ENCODE data around the gene TMEM145.

TMEM145 gene

DNA sequence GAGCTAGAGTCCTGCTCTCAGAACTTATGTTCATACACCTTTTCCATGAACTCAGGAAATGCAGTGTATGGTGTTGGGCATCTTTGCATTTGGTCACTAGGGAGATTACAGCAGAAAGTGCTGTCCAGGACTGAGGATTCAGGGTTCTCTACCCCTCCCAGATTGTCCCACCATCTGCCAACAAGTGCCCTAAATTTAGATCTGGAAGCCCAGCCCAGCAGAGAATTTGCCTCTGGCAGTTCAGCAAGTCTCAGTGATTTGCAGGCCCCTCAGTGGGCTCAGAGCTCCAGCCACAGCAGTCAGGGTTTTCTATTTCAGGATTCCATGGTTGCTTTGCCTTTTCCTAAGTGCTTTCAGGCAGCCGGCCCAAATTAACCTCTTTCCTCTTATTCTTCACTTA is 53.6 kb downstream of the TMEM145 start:
- FAIRE-seq, result no peak

DNA sequence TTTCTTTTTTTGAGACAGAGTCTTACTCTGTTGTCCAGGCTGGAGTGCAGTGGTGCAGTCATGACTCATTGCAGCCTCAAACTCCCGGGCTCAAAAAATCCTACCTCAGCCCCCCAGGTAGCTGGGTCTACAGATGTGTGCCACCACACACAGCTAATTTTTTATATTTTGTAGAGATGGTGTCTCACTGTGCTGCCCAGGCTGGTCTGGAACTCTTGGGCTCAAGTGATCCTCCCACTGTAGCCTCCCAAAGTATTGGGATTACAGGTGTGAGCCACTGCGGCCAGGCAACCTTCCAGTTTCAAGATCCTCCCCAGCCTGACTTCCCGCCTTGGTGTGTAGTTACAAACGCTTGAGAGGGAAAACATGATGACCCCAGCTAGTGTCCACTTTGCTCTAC is 54.8 kb downstream of the TMEM145 start:
- FAIRE-seq, result no peak

DNA sequence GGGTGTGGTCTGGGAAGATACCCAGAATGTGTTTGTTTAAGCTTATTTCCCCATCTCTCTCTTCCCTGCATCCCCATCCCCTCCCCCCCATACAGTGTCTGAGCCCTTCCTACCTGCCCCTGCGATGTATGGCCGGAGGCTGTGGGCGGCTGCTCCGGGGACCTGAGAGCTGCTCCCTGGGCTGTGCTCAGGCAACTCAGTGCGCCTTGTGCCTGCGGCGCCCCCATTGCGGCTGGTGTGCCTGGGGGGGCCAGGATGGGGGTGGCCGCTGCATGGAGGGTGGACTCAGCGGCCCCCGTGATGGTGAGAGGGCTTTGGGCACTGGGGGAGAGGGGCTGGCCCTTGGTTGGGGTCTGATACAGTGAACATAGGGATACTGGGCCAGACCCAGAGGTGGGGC is 55.3 kb downstream of the TMEM145 start:
- no peak for FAIRE-seq

DNA sequence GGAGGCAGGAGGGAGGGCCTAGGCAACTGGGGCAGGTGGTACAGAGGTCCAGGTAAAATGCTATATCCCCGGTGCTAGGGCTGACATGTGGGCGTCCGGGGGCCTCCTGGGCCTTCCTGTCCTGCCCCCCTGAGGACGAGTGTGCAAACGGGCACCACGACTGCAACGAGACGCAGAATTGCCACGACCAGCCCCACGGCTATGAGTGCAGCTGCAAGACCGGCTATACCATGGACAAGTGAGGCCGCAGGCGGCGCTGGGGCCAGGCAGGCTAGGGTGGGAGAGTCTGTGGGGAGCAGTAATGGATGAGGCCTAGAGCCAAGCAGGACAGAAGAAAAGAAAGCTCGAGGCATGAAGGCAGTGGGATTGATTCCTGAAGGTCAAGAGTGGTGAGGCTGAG is 55.7 kb downstream of the TMEM145 start:
- FAIRE-seq, result no peak

DNA sequence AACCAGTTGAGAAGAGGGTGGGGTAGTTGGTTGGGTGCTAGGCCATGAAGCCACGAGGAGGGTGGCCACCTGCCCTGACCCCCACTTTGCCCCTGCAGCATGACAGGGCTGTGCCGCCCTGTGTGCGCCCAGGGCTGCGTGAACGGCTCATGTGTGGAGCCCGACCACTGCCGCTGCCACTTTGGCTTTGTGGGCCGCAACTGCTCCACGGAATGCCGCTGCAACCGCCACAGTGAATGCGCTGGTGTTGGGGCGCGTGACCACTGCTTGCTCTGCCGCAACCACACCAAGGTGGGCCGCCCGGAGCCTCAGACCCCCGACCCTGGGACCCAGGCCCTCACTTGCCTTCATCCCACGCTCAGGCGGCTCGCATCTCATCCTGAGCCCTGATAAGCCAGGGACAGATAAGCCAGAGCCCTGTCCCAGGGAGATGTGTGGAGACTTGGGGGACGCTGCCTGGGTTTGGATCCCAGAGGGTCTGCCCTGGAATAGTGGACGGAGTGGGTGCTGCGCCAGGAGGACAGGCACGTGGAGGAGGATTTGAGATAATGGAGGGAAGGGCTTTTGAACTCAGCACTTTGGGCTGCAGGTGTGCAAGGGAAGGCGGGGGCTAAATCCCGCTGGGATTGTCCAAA is 56.4 kb downstream of the TMEM145 start:
- no peak for FAIRE-seq

DNA sequence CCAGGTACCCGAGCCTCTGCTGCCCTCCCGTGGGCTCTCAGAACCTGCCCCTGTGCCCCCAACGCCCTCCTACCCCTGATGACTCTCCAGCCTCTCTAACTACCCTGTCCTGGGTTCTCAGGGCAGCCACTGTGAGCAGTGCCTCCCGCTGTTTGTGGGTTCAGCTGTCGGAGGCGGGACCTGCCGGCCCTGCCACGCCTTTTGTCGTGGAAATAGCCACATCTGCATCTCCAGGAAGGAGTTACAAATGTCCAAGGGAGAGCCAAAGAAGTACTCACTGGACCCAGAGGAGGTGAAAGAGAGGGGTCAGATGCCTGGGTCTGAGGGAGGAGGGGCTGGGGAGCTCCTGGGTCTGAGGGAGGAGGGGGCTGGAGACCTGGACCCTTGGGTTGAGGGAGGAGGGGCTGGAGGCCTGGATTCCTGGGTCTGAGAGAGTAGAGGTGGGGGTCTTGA is 57.0 kb downstream of the TMEM145 start:
- no peak for FAIRE-seq

DNA sequence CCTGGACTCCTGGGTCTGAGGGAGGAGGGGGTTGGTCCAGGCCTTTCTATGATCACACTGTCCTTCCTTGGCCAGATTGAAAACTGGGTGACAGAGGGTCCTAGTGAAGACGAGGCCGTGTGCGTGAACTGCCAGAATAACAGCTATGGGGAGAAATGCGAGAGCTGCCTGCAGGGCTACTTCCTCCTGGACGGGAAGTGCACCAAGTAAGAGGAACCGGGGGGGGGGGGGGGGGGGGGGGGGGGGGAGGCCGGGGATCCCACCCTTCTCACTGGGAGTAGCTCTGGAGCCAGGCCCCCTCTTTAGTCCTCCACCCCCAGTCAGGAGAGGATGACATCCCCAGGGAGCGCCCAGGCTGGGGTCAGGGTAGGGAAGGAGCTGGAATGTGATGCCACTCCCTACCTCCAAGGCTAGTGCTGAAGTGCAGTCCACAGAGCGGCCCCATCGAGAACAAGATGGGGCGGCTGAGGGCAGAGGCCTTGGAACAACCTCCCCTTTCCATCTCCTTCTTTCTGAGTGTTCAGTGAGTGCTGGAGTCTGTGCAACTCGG is 57.6 kb downstream of the TMEM145 start:
- FAIRE-seq, result no peak
